Neuron (in vitro differentiated cells): ENCODE results near the gene KCNT2.

Experiments
- H2AFZ ChIP-seq: one replicate; pipeline ENCODE4 v1.6.1; 2013; ENCODE audit warnings: low read depth, mild to moderate bottlenecking, inconsistent platforms, low read length, moderate library complexity
- H3K27me3 ChIP-seq: one replicate; pipeline ENCODE4 v1.6.1; 2013; ENCODE audit warnings: low read length; ENCODE audit not compliant: insufficient read depth
- H3K36me3 ChIP-seq: one replicate; pipeline ENCODE4 v1.6.1; 2013; ENCODE audit warnings: low read length; ENCODE audit not compliant: insufficient read depth
- H3K4me1 ChIP-seq: one replicate; pipeline ENCODE4 v1.6.1; 2013; ENCODE audit warnings: low read length; ENCODE audit not compliant: insufficient read depth
- H3K4me3 ChIP-seq: 2 replicates; pipeline ENCODE4 v1.5.1; 2013; ENCODE audit warnings: mild to moderate bottlenecking, low read length, moderate library complexity
- H3K9me3 ChIP-seq: one replicate; pipeline ENCODE4 v1.6.1; 2013; ENCODE audit warnings: low read length

Gene KCNT2

DNA sequence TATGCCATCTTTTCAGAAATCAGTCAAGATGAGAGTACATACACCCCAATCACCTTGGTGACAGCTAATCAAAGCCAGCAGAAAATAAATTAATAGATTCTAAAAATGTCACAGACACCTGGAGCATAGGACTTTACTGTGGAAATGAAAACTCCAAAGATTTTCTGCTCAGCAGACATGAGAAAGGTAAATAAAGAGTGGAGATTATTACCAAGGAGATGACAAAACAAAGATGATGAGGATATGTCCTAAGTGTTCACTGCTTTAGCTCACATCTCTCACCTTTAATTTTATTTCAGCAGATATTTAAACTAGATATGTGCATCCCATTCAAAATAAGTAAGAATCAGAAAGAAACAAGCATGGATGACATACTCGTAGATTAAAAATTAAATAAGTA, 14.8 kb upstream of the KCNT2 start:
- no peak overlapping the region for H3K4me3 ChIP-seq
- no peak overlapping the region for H2AFZ ChIP-seq
- no peaks in the 10 kb centered on the region for H3K27me3 ChIP-seq
- no peaks in the 10 kb centered on the region for H3K9me3 ChIP-seq
- H3K4me1 ChIP-seq: no peaks in the 10 kb centered on the region
- no peaks in the 10 kb centered on the region for H3K36me3 ChIP-seq

DNA sequence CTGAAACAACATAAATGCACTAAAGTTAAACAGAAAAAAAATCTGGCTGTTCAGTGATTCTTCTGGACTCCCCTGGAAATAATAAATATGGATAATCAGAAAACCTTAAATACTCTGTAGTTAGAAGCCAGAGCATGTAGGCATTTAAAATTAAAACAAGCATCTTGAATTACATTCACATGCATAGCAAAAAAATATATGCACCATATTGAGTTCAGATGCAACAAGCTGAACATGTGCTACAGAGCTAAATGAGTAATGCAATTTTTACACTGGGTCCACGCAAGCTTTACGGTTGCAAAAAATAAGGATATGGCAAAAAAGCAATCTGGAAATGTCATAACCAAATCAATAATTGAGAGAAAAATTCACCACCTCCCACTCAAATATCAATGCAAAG, 11.5 kb upstream of the KCNT2 start:
- Histone ChIP-seq H3K36me3 (no peaks in the 10 kb centered on the region), H3K4me1 (no peaks in the 10 kb centered on the region), H3K4me3 (no peak overlapping the region), H2AFZ (no peak overlapping the region), H3K27me3 (no peaks in the 10 kb centered on the region), H3K9me3 (no peaks in the 10 kb centered on the region)

DNA sequence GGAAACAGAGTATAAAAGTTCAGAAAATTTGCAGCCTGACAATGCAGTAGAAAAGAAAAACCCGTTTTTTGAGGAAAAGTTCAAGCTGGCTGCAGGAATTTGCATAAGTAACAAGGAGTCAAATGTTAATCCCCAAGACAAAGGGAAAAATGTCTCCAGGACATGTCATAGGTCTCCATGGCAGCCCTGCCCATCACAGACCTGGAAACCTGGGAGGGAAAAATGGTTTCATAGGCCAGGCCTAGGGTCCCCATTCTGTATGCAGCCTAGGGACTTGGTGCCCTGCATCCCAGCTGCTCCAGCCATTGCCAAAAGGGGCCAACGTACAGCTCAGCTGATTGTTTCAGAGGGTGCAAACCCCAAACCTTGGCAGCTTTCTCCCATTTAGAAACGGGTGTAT, 3.6 kb upstream of the KCNT2 start:
- Histone ChIP-seq H3K9me3 (no peaks in the 10 kb centered on the region), H3K36me3 (no peaks in the 10 kb centered on the region), H3K4me1 (peaks cover 8% of the 10 kb centered on the region)

DNA sequence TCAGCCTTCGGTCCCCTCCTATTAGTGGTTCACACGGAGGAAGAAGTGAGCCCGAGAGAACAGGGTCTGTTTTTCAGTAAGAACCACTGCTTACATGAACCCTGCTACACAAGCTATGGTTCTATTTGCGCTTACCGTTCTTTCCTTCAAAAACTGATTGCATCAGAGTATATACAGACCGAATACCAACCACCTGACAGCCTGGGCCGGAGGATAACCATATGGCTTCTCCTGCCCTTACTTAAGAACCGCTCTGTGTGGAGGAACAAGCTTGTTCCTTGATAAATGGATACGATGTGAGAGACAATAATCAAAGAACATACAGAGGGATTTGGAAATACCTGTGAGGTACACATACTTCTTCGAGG, 1.1 kb upstream of the KCNT2 start:
- Histone ChIP-seq H3K4me3 (peak overlapping the region; percentile 91), H3K4me1 (peaks cover 9% of the 10 kb centered on the region), H3K36me3 (no peaks in the 10 kb centered on the region), H2AFZ (peak overlapping the region; percentile 97), H3K9me3 (no peaks in the 10 kb centered on the region), H3K27me3 (no peaks in the 10 kb centered on the region)

More for the DNA sequence above, 3.6 kb upstream of the KCNT2 start:
- no peaks in the 10 kb centered on the region for H3K27me3 ChIP-seq
- H3K4me3 ChIP-seq: no peak overlapping the region
- H2AFZ ChIP-seq: no peak overlapping the region

GRCh38 chr1:196607981-196608380, 259 bp downstream of the KCNT2 start:
- Histone ChIP-seq H3K36me3 (no peaks in the 10 kb centered on the region), H3K4me3 (peak overlapping the region; percentile 91), H2AFZ (peak overlapping the region; percentile 97), H3K9me3 (no peaks in the 10 kb centered on the region), H3K27me3 (no peaks in the 10 kb centered on the region), H3K4me1 (peaks cover 9% of the 10 kb centered on the region)

DNA sequence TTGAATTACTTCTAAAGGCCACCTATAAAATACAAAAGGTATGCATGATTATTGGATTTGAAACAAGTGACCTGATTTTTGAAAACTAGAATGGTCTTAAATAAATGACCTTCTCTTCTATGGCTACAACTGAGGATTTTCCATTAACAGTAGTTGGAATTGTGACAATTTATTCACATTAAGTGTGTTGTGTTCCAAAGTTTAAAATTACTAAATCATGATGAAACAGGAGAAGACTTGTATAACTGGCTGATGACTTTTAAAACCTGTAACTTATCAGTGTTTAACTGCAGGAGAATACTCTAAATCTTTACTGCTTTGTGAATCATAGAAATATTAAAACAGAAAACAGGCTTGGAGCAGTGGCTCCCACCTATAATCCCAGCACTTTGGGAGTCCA, 4.6 kb downstream of the KCNT2 start:
- no peaks in the 10 kb centered on the region for H3K27me3 ChIP-seq
- H3K36me3 ChIP-seq: no peaks in the 10 kb centered on the region
- no peak overlapping the region for H3K4me3 ChIP-seq

DNA sequence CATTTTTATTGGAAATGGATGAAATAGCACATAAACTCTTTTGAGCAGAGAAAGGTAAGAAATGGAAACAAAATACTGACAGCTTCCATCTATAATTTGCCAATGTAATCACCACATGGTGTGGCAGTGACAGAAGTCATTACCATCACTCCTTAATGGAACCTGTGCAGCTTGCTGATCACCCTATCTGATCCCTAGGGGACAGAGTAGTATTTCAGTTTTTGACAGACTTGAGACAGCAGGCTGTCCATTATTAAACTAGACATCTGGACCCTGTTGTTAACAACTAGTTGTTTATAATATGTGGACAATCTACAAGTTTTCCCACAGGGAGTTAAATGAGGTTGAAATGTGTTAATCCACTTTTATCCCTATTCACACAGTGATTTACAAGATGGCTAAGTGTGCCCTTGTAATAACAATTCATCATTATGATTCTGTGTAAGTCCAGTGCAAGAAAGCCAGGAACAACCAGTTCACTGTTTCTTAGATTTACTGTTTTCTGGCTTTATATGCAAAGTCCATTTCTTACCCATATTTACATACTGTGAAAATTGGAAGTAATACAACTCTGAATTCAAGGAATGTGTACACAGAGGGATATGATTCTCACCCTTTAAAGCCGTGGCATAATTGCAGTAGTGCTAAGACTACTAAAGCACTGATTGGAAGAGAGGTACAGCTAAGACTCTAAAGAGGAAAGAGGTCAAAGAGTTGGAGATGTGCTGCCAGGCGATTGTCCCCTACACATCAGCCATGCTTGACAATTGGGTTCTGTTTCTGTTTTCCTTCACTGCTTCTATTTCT, 9.1 kb downstream of the KCNT2 start:
- no peaks in the 10 kb centered on the region for H3K36me3 ChIP-seq
- no peak overlapping the region for H2AFZ ChIP-seq
- peaks cover 2% of the 10 kb centered on the region for H3K9me3 ChIP-seq
- H3K4me3 ChIP-seq: no peak overlapping the region
- no peaks in the 10 kb centered on the region for H3K4me1 ChIP-seq
- no peaks in the 10 kb centered on the region for H3K27me3 ChIP-seq

More for the DNA sequence above, 4.6 kb downstream of the KCNT2 start:
- no peaks in the 10 kb centered on the region for H3K9me3 ChIP-seq
- peaks cover 6% of the 10 kb centered on the region for H3K4me1 ChIP-seq
- H2AFZ ChIP-seq: no peak overlapping the region

DNA sequence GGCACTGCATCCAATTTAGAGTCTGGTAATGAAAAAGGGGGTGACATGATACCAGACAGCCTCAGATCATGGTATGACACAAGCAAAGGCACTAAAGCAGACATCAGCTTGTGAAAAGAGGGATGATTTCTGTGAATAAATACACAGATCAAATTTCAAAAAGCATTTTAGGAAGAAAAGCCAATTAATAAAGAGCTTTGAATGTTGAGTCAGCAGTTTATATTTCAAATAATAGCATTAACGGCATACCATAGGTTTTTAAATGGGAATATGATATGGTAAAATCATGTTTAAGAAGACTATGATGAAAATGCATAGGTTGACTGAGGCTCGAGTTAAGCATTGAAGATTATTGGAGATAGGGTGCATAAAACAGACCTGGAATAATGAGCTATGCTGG, 13.5 kb downstream of the KCNT2 start:
- Histone ChIP-seq H3K4me3 (no peak overlapping the region), H3K4me1 (no peaks in the 10 kb centered on the region), H2AFZ (no peak overlapping the region), H3K36me3 (no peaks in the 10 kb centered on the region), H3K9me3 (peaks cover 2% of the 10 kb centered on the region), H3K27me3 (no peaks in the 10 kb centered on the region)

- no peaks in the 10 kb centered on the region for H3K4me1 ChIP-seq
- H3K36me3 ChIP-seq: no peaks in the 10 kb centered on the region
- H2AFZ ChIP-seq: no peak overlapping the region
- peaks cover 2% of the 10 kb centered on the region for H3K9me3 ChIP-seq
- H3K4me3 ChIP-seq: no peak overlapping the region
- H3K27me3 ChIP-seq: no peaks in the 10 kb centered on the region
Observed at GRCh38 chr1:196593955-196594354, 14.3 kb downstream of the KCNT2 start.

GRCh38 chr1:196590959-196591358, 17.3 kb downstream of the KCNT2 start:
- Histone ChIP-seq H3K9me3 (no peaks in the 10 kb centered on the region), H3K36me3 (no peaks in the 10 kb centered on the region), H3K4me3 (no peak overlapping the region), H2AFZ (no peak overlapping the region), H3K27me3 (no peaks in the 10 kb centered on the region), H3K4me1 (no peaks in the 10 kb centered on the region)

DNA sequence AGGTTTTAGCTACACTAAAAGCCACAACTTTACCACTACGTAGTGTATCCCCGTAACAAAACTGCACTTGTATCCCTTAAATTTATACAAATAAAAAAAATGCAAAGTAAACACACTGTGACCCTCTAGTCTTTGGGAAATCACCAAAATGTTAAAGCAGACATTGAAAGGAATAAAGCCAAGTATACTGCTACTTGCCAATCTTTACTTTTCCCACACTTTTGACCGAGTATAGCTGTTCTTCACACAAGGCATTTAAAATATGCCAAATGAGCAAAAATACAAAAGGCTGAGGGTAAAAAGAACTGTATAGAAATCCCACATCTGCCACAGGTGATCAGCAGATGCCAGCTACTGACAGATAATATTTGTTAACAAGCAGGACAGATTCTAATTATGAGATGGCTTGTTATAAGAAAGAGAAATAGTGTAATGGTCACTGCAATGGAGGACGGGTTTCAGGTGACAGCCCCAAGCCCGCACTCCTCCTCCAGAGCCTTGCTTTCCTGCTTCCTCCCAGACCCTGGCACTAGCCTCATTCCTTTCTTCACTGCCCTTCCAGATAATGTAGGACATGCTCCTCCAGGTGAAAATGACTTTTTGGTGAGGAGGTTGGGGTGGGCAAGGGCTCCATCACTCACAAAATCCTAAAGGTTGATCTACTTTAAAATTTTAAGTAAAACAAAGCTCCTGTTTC, 18.1 kb downstream of the KCNT2 start:
- no peaks in the 10 kb centered on the region for H3K9me3 ChIP-seq
- no peak overlapping the region for H3K4me3 ChIP-seq
- no peaks in the 10 kb centered on the region for H3K27me3 ChIP-seq
- H3K36me3 ChIP-seq: no peaks in the 10 kb centered on the region
- no peaks in the 10 kb centered on the region for H3K4me1 ChIP-seq
- no peak overlapping the region for H2AFZ ChIP-seq

DNA sequence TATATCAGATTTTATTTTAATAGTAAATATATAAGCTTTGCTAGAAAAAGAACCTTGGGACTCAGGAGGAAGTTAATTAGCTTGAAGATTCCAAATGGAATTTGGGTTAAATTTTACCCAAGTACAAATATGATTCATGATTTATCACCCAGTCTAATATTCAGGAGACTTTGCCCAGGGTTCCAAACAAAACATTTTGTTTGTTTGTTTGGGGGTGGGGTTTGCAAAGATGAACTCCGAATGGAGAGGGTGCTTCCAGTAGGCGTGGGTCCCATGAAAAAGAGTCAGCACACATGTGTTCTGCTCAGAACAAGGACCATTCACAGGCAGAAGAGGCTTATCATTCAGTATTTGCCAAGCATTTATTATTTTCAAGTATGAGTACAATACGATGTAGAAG, 23.5 kb downstream of the KCNT2 start:
- H3K9me3 ChIP-seq: no peaks in the 10 kb centered on the region
- no peaks in the 10 kb centered on the region for H3K36me3 ChIP-seq
- H3K27me3 ChIP-seq: no peaks in the 10 kb centered on the region
- H2AFZ ChIP-seq: no peak overlapping the region
- H3K4me1 ChIP-seq: no peaks in the 10 kb centered on the region
- no peak overlapping the region for H3K4me3 ChIP-seq

- Histone ChIP-seq H3K4me1 (peaks cover 6% of the 10 kb centered on the region), H3K4me3 (no peak overlapping the region), H3K36me3 (peaks cover under 1% of the 10 kb centered on the region), H3K9me3 (no peaks in the 10 kb centered on the region), H3K27me3 (no peaks in the 10 kb centered on the region), H2AFZ (no peak overlapping the region)
Observed at GRCh38 chr1:196577386-196577785, 30.9 kb downstream of the KCNT2 start.
